HL-60 (cell line): ENCODE data around the gene FNDC3B.

Source experiments
- CTCF ChIP-seq: IDR thresholded peaks from one replicate; pipeline ENCODE4 v1.5.1; 2011; ENCODE audit warnings: low read length, control low read depth, inconsistent platforms; ENCODE audit not compliant: insufficient read depth
- POLR2AphosphoS5 ChIP-seq: IDR thresholded peaks from 2 replicates; pipeline ENCODE4 v1.6.1; 2012; ENCODE audit warnings: low read depth
- REST ChIP-seq: IDR thresholded peaks from 2 replicates; pipeline ENCODE4 v1.6.1; 2012; ENCODE audit warnings: low read depth; ENCODE audit not compliant: insufficient replicate concordance
- SPI1 ChIP-seq: IDR thresholded peaks from 2 replicates; pipeline ENCODE4 v1.6.1; 2012; ENCODE audit warnings: low read depth, mild to moderate bottlenecking, borderline replicate concordance

- TF ChIP-seq CTCF (no peak), REST (peak; percentile 38), POLR2AphosphoS5 (peak; percentile 69), SPI1 (peak; percentile 56; the same call in 1 of the 2 replicates)
These were observed 90.7 kb downstream of the FNDC3B start for GRCh38 chr3:172129850-172130716.
